ENCODE measurements around the gene RSPH1. TPM values are rescaled to one million over a fixed set of nuclear protein-coding genes. Genes with fewer than 3 reads are reported as not detected.
A peak's percentile ranks its signal among the peaks of the same experiment; 100 is the strongest.

The RSPH1 gene
- total RNA-seq, 2 donors from 2014 or later, result 1.8 to 2.2 TPM

DNA sequence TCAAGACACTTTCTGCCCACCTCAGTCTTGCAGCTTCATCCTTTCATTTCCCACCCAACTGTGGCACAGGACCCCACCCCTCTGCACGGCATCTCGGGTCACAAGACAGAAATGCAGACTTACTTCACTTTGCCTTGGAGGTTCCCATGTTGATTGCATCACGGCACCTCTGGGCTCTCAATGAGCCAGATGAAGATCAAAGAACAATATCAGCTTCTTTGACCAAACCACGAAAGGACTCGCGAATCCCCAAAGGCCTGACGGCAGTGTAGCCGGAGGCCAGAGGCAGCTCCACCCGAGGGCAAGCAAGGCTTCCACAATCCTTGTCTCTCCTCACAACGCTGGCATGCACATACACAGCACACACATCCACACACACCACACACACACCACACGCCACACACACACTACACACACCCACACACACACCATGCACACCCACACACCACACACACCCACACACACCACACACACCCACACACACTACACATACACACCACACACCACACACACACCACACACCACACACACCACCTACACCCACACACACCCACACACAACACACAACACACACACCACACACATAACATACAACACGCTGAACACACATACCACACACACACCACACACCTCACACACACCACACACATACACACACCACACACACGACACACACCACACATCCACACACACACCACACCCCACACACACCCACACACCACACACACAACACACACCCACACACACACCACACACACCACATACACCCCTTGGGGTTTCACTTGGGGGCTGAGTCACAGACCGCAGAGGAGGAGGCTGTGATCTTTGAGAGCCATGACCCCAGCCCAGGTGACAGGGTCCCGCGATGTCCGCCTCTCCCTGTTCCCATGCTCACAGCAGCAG lies 56.5 kb downstream of the RSPH1 start:
- no peak overlapping the region for H3K27ac Mint-ChIP-seq
- Histone ChIP-seq H3K4me3 (ENCODE audit: low read length) (no peak overlapping the region), H3K36me3 (ENCODE audit: control insufficient read depth, insufficient read depth, low read length) (no peaks in the 10 kb centered on the region), H3K9me3 (ENCODE audit: control insufficient read depth, low read length) (no peaks in the 10 kb centered on the region), H3K4me1 (ENCODE audit: control insufficient read depth, insufficient read depth, low read length) (no peaks in the 10 kb centered on the region), H3K27ac (ENCODE audit: low read depth, low read length) (no peak overlapping the region), H3K9ac (ENCODE audit: extremely low read depth, low read length, poor library complexity, severe bottlenecking) (no peak overlapping the region), H3K27me3 (ENCODE audit: control insufficient read depth, insufficient read depth, low read length, poor library complexity, severe bottlenecking) (no peaks in the 10 kb centered on the region)
- H3K27me3 Mint-ChIP-seq (ENCODE audit: insufficient read depth), result peaks cover 7% of the 10 kb centered on the region
- H3K9me3 Mint-ChIP-seq, result no peaks in the 10 kb centered on the region
- H3K4me1 Mint-ChIP-seq, result no peaks in the 10 kb centered on the region
- TF ChIP-seq, protein P1, sequence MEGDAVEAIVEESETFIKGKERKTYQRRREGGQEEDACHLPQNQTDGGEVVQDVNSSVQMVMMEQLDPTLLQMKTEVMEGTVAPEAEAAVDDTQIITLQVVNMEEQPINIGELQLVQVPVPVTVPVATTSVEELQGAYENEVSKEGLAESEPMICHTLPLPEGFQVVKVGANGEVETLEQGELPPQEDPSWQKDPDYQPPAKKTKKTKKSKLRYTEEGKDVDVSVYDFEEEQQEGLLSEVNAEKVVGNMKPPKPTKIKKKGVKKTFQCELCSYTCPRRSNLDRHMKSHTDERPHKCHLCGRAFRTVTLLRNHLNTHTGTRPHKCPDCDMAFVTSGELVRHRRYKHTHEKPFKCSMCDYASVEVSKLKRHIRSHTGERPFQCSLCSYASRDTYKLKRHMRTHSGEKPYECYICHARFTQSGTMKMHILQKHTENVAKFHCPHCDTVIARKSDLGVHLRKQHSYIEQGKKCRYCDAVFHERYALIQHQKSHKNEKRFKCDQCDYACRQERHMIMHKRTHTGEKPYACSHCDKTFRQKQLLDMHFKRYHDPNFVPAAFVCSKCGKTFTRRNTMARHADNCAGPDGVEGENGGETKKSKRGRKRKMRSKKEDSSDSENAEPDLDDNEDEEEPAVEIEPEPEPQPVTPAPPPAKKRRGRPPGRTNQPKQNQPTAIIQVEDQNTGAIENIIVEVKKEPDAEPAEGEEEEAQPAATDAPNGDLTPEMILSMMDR (conservative IDR thresholded peaks at IDR 0.05), result no peak
- 88 to 89% methylated on average over 10 to 17 of the region's 17 CpGs for WGBS, 2 experiments (ENCODE audit: insufficient coverage in 1 of 2, insufficient read length in 1 of 2)
- no peaks in the 10 kb centered on the region for H3K36me3 Mint-ChIP-seq (ENCODE audit: low read depth)
- no peak for DNase-seq
- no peak overlapping the region for H3K4me3 Mint-ChIP-seq

DNA sequence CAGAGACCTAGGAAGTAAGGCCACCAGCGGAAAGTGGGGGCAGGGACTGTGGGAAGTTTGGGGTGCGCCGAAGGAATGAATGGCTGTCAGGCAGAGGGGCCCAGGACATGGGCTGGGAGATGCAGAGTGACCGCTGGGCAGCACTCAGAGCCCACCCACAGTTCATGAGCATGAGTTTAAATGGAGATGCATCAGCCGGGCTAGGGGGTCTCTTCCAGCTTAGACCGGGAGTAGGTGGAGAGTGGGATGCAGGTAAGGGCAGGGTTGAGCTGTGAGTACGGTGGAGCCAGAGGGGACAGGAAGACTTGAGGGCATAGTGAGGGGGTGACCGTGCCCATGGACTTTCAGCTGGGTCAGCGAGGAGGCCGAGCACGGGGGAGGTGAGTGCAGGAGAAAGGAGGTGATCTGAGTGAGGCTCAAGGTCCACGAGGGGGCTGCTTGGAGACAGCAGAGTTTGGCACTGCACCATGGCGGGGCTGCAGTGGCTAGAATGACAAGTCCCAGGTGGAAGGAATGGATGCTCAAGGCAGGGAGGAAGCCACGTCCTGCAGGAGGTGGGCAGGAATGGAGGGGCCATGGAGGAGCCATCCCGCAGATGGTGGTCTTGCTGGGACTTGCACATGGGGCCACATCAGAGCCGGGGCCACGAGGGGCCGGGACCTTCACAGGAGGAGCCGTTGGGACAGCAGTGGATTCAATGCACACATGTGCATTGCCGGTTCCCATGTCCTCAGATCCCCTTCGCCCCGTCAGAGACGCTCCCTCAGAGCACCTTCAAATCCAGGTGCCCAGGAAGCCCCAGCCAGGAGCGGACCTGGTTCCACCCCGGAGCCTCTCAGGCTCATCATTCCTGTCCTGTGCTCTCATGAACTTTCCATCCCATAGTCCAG lies 57.5 kb downstream of the RSPH1 start:
- WGBS, 2 experiments (ENCODE audit: insufficient coverage in 1 of 2, insufficient read length in 1 of 2), result 80 to 82% methylated on average over 17 to 25 of the region's 25 CpGs
- H3K27me3 Mint-ChIP-seq (ENCODE audit: insufficient read depth), result peaks cover 7% of the 10 kb centered on the region

DNA sequence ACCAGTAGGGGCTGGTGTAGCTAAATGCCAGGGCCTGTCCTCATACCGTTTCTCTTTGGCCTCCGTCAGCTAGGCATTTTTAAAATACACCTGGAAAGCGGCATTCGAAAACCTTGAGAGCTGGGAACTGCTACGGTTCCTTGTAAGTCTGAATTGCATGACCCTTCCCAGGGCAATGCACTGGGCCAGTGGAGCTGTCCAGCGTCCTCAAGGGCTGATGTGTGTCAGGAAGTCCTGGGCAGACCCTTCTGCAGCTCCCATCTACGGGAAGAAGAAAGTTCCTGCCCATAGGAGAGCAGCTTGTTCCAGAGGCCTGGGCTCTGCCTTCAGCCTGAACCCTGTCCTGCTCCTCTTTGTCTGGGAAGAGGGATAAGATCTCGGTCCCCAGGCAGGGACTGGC lies 58.2 kb downstream of the RSPH1 start:
- no peak overlapping the region for H3K4me3 Mint-ChIP-seq

More for the DNA sequence above, 57.5 kb downstream of the RSPH1 start:
- no peaks in the 10 kb centered on the region for H3K27me3 ChIP-seq (ENCODE audit: control insufficient read depth, insufficient read depth, low read length, poor library complexity, severe bottlenecking)
- Mint-ChIP-seq H3K36me3 (ENCODE audit: low read depth) (no peaks in the 10 kb centered on the region), H3K4me1 (no peaks in the 10 kb centered on the region), H3K27ac (no peak overlapping the region), H3K4me3 (no peak overlapping the region), H3K9me3 (peaks cover under 1% of the 10 kb centered on the region)
- no peak for DNase-seq
- no peak overlapping the region for H3K27ac ChIP-seq (ENCODE audit: low read depth, low read length)
- no peaks in the 10 kb centered on the region for H3K4me1 ChIP-seq (ENCODE audit: control insufficient read depth, insufficient read depth, low read length)
- TF ChIP-seq, protein P1 (conservative IDR thresholded peaks at IDR 0.05), result no peak
- no peaks in the 10 kb centered on the region for H3K9me3 ChIP-seq (ENCODE audit: control insufficient read depth, low read length)
- H3K36me3 ChIP-seq (ENCODE audit: control insufficient read depth, insufficient read depth, low read length), result no peaks in the 10 kb centered on the region
- no peak overlapping the region for H3K4me3 ChIP-seq (ENCODE audit: low read length)
- H3K9ac ChIP-seq (ENCODE audit: extremely low read depth, low read length, poor library complexity, severe bottlenecking), result no peak overlapping the region

More for the DNA sequence above, 58.2 kb downstream of the RSPH1 start:
- peaks cover 14% of the 10 kb centered on the region for H3K27me3 Mint-ChIP-seq (ENCODE audit: insufficient read depth)
- no peaks in the 10 kb centered on the region for H3K27me3 ChIP-seq (ENCODE audit: control insufficient read depth, insufficient read depth, low read length, poor library complexity, severe bottlenecking)
- WGBS, 2 experiments (ENCODE audit: insufficient coverage in 1 of 2, insufficient read length in 1 of 2), result 44 to 65% methylated on average over 7 to 8 of the region's 8 CpGs
- no peaks in the 10 kb centered on the region for H3K36me3 ChIP-seq (ENCODE audit: control insufficient read depth, insufficient read depth, low read length)
- no peaks in the 10 kb centered on the region for H3K4me1 ChIP-seq (ENCODE audit: control insufficient read depth, insufficient read depth, low read length)
- peak; percentile 87 for DNase-seq
- H3K27ac ChIP-seq (ENCODE audit: low read depth, low read length), result no peak overlapping the region
- H3K27ac Mint-ChIP-seq, result no peak overlapping the region
- H3K4me1 Mint-ChIP-seq, result no peaks in the 10 kb centered on the region
- H3K9me3 ChIP-seq (ENCODE audit: control insufficient read depth, low read length), result no peaks in the 10 kb centered on the region
- TF ChIP-seq, protein P1 (conservative IDR thresholded peaks at IDR 0.05), result no peak
- no peak overlapping the region for H3K9ac ChIP-seq (ENCODE audit: extremely low read depth, low read length, poor library complexity, severe bottlenecking)
- H3K36me3 Mint-ChIP-seq (ENCODE audit: low read depth), result no peaks in the 10 kb centered on the region
- no peak overlapping the region for H3K4me3 ChIP-seq (ENCODE audit: low read length)
- peaks cover 8% of the 10 kb centered on the region for H3K9me3 Mint-ChIP-seq

All from endodermal cell (in vitro differentiated cells).